Smooth muscle cell (in vitro differentiated cells): Measurements from ENCODE around the gene FIGLA. TPM values are rescaled to one million over a fixed set of nuclear protein-coding genes. Genes with fewer than 3 reads are reported as not detected.

Experiments used
- DNase-seq: peaks from one replicate; lab custom pipeline; 2025; ENCODE audit not compliant: unreplicated experiment; lab: John Stamatoyannopoulos, UW
- H2AFZ ChIP-seq: fragments of 200-600 bp; sonication (generic); 2 replicates; pipeline ENCODE4 v1.6.0; 2016; ENCODE audit warnings: antibody characterized with exemption, low read depth, mild to moderate bottlenecking
- H3F3A ChIP-seq: fragments of 200-600 bp; sonication (generic); 2 replicates; pipeline ENCODE4 v1.6.0; 2017; ENCODE audit warnings: antibody characterized with exemption, low read depth
- H3K27ac ChIP-seq: fragments of 200-600 bp; sonication (generic); 2 replicates; pipeline ENCODE4 v1.5.1; 2016; ENCODE audit warnings: low read depth, mild to moderate bottlenecking
- H3K27me3 ChIP-seq: fragments of 200-600 bp; sonication (generic); 2 replicates; pipeline ENCODE4 v1.6.1; 2016; ENCODE audit warnings: low read depth, mild to moderate bottlenecking
- H3K36me3 ChIP-seq: fragments of 200-600 bp; sonication (generic); 2 replicates; pipeline ENCODE4 v1.5.1; 2016; ENCODE audit warnings: low read depth
- H3K4me1 ChIP-seq: fragments of 200-600 bp; sonication (generic); 2 replicates; pipeline ENCODE4 v1.5.1; 2016; ENCODE audit warnings: low read depth
- H3K4me2 ChIP-seq: fragments of 200-600 bp; sonication (generic); 2 replicates; pipeline ENCODE4 v1.6.0; 2016; ENCODE audit warnings: mild to moderate bottlenecking
- H3K4me3 ChIP-seq: fragments of 200-600 bp; sonication (generic); 2 replicates; pipeline ENCODE4 v1.5.1; 2016; ENCODE audit warnings: mild to moderate bottlenecking
- H3K79me2 ChIP-seq: fragments of 200-600 bp; sonication (generic); 2 replicates; pipeline ENCODE4 v1.6.0; 2016; ENCODE audit warnings: low read depth, mild to moderate bottlenecking
- H3K9ac ChIP-seq: fragments of 200-600 bp; sonication (generic); 2 replicates; pipeline ENCODE4 v1.6.0; 2016; ENCODE audit warnings: low read depth
- H3K9me3 ChIP-seq: fragments of 200-600 bp; sonication (generic); replicated peaks from 2 replicates; pipeline ENCODE4 v1.5.1; 2016; ENCODE audit warnings: low read depth
- H4K20me1 ChIP-seq: fragments of 200-600 bp; sonication (generic); 2 replicates; pipeline ENCODE4 v1.6.0; 2016; ENCODE audit warnings: low read depth
- WGBS: methylation state at CpG from one replicate; pipeline ENCODE4 v1.1.7; 2016; ENCODE audit warnings: low lambda C conversion rate; 5-methylcytosine and 5-hydroxymethylcytosine counted together
- polyA plus RNA-seq: library from polyadenylated mRNA; unstranded; fragments of >200 nt; fragmentation: Nextera tagmentation; extraction: Ambion mirVana; gene quantifications from 2 replicates; pipeline ENCODE4 v1.2.1, GENCODE V29; 2016
- total RNA-seq: library from RNA; depleted of rRNA; stranded (reverse); fragments of >200 nt; gene quantifications from 2 replicates; pipeline ENCODE4 v1.2.3, GENCODE V29; 2014
- TF ChIP-seq, protein P1 (sequence below): fragments of 200-600 bp; sonication (generic); IDR thresholded peaks from 2 replicates; pipeline ENCODE4 v1.5.1; 2017; ENCODE audit warnings: borderline replicate concordance, mild to moderate bottlenecking, antibody characterized with exemption; ENCODE audit not compliant: insufficient read depth, poor library complexity, severe bottlenecking

The FIGLA gene
- total and polyA plus RNA-seq, 2 experiments from 2014 or later: not detected

- Histone ChIP-seq H3K4me2 (no peak overlapping the region), H3K27me3 (no peaks in the 10 kb centered on the region), H3K9ac (no peak overlapping the region), H3K36me3 (no peaks in the 10 kb centered on the region), H3K79me2 (no peaks in the 10 kb centered on the region), H3K27ac (no peak overlapping the region), H3K4me3 (no peak overlapping the region), H3K9me3 (no peaks in the 10 kb centered on the region), H3F3A (no peaks in the 10 kb centered on the region), H3K4me1 (peaks cover 32% of the 10 kb centered on the region), H4K20me1 (no peaks in the 10 kb centered on the region), H2AFZ (no peak overlapping the region)
- TF ChIP-seq, protein P1, sequence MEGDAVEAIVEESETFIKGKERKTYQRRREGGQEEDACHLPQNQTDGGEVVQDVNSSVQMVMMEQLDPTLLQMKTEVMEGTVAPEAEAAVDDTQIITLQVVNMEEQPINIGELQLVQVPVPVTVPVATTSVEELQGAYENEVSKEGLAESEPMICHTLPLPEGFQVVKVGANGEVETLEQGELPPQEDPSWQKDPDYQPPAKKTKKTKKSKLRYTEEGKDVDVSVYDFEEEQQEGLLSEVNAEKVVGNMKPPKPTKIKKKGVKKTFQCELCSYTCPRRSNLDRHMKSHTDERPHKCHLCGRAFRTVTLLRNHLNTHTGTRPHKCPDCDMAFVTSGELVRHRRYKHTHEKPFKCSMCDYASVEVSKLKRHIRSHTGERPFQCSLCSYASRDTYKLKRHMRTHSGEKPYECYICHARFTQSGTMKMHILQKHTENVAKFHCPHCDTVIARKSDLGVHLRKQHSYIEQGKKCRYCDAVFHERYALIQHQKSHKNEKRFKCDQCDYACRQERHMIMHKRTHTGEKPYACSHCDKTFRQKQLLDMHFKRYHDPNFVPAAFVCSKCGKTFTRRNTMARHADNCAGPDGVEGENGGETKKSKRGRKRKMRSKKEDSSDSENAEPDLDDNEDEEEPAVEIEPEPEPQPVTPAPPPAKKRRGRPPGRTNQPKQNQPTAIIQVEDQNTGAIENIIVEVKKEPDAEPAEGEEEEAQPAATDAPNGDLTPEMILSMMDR: no peak
- 56% methylated on average over 2 of the region's 2 CpGs for WGBS
- no peak for DNase-seq
Measured at GRCh38 chr2:70735071-70735470, 55.4 kb downstream of the FIGLA start.

- H4K20me1 ChIP-seq: no peaks in the 10 kb centered on the region
- no peaks in the 10 kb centered on the region for H3K36me3 ChIP-seq
- H3K27me3 ChIP-seq: no peaks in the 10 kb centered on the region
- no peak overlapping the region for H3K4me2 ChIP-seq
- no peak overlapping the region for H2AFZ ChIP-seq
- TF ChIP-seq, protein P1: no peak
- WGBS: 48% methylated on average over 7 of the region's 7 CpGs
- no peaks in the 10 kb centered on the region for H3K79me2 ChIP-seq
- H3K27ac ChIP-seq: no peak overlapping the region
- no peak overlapping the region for H3K9ac ChIP-seq
- H3K4me3 ChIP-seq: no peak overlapping the region
- H3F3A ChIP-seq: no peaks in the 10 kb centered on the region
- DNase-seq: no peak
- H3K9me3 ChIP-seq: no peaks in the 10 kb centered on the region
- peaks cover 32% of the 10 kb centered on the region for H3K4me1 ChIP-seq
Measured at GRCh38 chr2:70733646-70734180, 56.7 kb downstream of the FIGLA start.

DNA sequence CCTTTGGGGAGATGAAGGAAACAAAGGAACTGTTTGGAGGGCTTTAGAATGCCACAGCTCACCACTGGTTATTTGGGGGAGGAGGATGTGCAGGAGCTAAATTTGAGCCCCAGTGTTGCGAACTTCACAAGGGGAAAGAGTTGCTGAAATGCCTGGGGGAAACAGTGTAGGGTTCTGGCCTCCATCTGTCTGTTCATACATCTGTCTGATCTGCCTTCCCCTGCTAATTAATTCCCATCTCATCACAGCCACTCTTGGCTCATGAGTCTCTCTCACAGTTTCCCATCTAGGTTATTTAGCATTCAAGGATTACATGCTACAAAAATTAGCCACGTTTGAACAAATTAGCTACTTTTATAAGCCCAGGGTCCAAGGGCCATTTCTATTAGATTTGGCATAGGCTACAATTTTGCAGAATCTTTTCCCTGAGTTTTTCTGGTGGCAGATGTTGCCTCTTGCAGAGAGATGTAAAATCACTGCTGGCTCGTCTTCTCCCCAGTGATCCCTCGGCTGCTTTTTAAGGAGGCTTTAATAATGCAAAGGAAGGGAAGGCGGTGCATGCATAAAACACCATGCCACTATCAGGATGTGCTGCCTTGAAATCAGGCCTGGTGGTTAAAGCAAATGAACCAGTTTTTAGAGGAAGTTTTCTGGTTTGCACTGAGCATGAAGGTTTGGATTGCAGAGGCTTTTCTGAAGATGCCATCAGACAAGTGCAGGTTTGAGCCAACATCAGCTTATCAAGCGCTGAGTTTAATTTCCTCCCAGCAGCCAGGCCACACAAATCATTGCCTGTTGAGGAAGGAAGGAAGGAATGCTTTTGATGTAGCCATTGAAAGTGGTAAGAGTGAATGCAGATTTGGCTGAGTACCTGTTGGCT lies 57.4 kb downstream of the FIGLA start:
- Histone ChIP-seq H3K27ac (no peak overlapping the region), H3K4me1 (peaks cover 32% of the 10 kb centered on the region), H3K4me2 (no peak overlapping the region), H4K20me1 (no peaks in the 10 kb centered on the region), H2AFZ (no peak overlapping the region), H3F3A (no peaks in the 10 kb centered on the region), H3K79me2 (no peaks in the 10 kb centered on the region), H3K36me3 (no peaks in the 10 kb centered on the region), H3K9ac (no peak overlapping the region), H3K9me3 (no peaks in the 10 kb centered on the region), H3K4me3 (no peak overlapping the region), H3K27me3 (no peaks in the 10 kb centered on the region)
- 45% methylated on average over 6 of the region's 6 CpGs for WGBS
- no peak for DNase-seq
- TF ChIP-seq, protein P1: no peak
